GM06990 (cell line): Measurements from ENCODE around the gene MEI1.

Experiments used
- DNase-seq: peaks from one replicate; pipeline ENCODE4 v3.0.0-alpha.2; 2011; ENCODE audit not compliant: insufficient read length; ENCODE audit errors: extremely low read depth
- H3K27me3 ChIP-seq: replicated peaks from 2 replicates; pipeline ENCODE4 v1.6.0; 2011; ENCODE audit warnings: low read length; ENCODE audit not compliant: control insufficient read depth, insufficient read depth
- H3K36me3 ChIP-seq: 2 replicates; pipeline ENCODE4 v1.5.1; 2011; ENCODE audit warnings: low read length; ENCODE audit not compliant: control insufficient read depth, insufficient read depth
- H3K4me3 ChIP-seq: replicated peaks from 2 replicates; pipeline ENCODE4 v1.5.1; 2011; ENCODE audit warnings: low read depth, mild to moderate bottlenecking, control low read depth, low read length
- TF ChIP-seq, protein P1 (sequence below): IDR thresholded peaks from 2 replicates; pipeline ENCODE4 v1.5.1; 2011; ENCODE audit warnings: low read length, control low read depth, mild to moderate bottlenecking, inconsistent platforms; ENCODE audit not compliant: insufficient read depth, poor library complexity, severe bottlenecking

MEI1 gene

DNA sequence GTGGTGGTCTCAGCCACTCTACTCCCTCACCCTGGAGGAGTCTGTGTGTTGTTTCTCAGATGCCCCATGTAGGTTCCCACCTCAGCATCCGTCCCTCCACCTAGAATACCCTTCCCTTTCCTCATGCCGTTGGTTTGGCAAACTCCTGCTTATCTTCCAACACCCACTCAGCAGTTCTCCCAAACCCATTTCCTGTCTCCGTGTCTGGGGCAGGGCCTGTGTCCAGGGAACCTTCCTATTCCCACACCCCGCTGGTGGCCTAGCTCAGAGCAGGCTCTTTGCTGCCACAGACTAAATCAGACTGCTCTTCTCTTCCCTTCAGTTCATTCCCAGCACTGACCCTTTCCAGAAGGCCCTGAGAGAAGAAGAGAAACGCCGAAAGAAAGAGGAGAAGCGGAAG is 126.1 kb downstream of the MEI1 start:
- TF ChIP-seq, protein P1, sequence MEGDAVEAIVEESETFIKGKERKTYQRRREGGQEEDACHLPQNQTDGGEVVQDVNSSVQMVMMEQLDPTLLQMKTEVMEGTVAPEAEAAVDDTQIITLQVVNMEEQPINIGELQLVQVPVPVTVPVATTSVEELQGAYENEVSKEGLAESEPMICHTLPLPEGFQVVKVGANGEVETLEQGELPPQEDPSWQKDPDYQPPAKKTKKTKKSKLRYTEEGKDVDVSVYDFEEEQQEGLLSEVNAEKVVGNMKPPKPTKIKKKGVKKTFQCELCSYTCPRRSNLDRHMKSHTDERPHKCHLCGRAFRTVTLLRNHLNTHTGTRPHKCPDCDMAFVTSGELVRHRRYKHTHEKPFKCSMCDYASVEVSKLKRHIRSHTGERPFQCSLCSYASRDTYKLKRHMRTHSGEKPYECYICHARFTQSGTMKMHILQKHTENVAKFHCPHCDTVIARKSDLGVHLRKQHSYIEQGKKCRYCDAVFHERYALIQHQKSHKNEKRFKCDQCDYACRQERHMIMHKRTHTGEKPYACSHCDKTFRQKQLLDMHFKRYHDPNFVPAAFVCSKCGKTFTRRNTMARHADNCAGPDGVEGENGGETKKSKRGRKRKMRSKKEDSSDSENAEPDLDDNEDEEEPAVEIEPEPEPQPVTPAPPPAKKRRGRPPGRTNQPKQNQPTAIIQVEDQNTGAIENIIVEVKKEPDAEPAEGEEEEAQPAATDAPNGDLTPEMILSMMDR = no peak

DNA sequence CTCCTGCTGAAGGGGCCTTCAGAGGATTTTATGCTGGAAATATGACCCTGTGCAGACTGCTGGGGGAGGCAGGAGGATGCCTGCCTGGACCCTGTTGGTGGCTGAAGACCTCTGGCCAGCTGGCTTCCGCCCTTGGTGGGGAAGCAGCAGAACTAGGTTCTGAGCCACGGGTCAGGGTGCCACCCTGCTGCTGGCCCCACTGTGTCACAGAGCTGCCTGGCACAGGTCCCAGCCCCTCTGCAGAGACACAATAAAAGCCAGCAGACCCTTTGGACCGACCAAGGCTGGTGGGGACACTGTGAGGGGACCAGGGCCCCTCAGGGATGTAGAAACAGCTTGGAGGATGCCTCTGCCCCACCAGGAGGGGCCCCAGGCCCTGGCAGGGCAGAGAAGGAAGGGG is 126.7 kb downstream of the MEI1 start:
- H3K27me3 ChIP-seq = no peaks in the 10 kb centered on the region
- peaks cover 23% of the 10 kb centered on the region for H3K36me3 ChIP-seq
- TF ChIP-seq, protein P1 = no peak
- DNase-seq = no peak
- H3K4me3 ChIP-seq = no peak overlapping the region

More for the DNA sequence above, 126.1 kb downstream of the MEI1 start:
- Histone ChIP-seq H3K27me3 (no peaks in the 10 kb centered on the region), H3K4me3 (no peak overlapping the region), H3K36me3 (peaks cover 23% of the 10 kb centered on the region)
- no peak for DNase-seq

DNA sequence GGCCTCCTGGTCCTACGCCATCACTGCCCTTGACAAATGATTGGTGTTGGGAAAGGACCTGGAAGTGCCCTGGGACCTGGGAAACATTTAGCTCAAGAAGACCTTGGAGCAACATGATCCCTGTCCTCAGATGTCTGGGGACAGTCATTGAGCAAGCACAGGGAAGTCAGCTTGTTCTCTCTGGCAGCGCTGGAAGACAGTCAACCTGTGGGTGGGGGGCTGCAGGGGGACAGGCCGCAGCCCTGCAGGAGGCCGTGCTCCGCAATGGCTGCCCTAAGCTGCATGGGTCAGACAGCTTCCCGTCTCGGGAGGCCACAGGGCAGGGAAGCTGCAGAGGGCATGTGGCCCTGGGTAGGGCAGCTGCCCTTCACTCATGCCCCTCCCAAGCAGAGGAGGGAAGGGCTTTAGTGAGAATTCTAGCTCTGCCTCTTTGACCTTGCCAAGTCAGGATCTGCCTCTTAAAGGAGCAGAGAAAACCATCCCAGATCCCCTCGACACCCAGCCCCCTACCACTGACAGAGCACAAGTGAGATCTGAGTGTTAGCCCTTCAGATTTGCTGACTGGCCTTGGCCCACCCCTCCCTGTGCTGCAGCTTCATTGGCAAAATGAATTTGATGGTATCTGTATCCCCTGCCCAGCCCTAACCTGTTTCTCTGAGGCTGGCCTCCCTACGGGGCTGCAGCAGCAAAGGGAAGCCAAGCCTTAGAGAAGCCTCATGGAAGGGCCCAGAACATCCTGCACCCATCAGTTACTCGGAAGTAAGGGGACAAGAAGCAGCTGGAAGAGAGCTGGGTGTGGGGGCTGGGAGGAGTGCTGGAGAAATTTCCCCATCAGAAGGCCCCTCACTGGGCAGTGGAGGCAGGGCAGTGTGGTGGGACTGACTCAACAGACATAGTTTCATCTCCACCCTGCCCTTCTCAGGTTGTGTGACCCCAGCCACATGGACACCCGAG is 127.4 kb downstream of the MEI1 start:
- H3K36me3 ChIP-seq = peaks cover 20% of the 10 kb centered on the region
- no peak overlapping the region for H3K4me3 ChIP-seq
- DNase-seq = no peak
- H3K27me3 ChIP-seq = no peaks in the 10 kb centered on the region
- TF ChIP-seq, protein P1 = no peak

DNA sequence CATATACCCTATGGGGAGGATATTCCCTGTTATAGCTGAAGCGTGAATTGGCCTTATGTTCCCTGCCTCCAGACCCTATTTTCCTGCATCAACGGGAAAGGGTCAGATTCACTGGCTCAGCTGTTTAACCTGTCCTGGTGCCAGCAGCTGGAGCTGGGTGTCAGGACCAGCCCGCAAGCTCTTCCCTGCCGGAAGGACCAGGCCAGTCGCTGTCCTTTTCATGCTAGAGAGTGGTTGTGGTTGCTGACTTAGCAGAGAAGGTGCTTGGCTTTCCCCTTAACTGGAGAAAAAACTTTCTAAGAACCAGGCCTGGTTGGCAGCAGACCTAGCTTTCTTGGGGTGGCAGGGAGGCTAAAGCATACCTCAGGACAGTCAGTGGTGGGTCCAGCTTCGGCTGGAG is 128.4 kb downstream of the MEI1 start:
- no peak overlapping the region for H3K4me3 ChIP-seq
- H3K27me3 ChIP-seq = no peaks in the 10 kb centered on the region
- no peak for DNase-seq
- peaks cover 17% of the 10 kb centered on the region for H3K36me3 ChIP-seq
- TF ChIP-seq, protein P1 = no peak

DNA sequence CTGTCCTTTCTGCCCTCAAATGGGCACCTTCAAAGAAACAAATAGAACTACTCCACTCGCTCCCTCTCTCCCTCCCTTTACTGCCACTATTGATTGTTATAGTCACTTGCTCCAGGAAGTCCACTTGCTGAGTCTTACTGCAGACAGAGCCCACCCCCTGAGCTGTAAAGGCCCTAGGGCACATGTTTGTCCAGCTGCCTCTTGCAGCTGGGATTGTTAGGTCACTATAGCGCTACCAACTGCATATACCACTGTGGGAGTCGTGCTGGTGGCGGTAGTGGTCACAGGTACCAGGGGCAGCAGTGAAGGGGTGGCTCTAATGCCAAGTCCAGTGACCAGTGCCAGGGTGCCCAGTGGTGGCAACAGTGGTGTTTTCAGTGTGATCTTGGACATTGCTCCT is 129.2 kb downstream of the MEI1 start:
- H3K4me3 ChIP-seq = no peak overlapping the region
- peaks cover 17% of the 10 kb centered on the region for H3K36me3 ChIP-seq
- DNase-seq = no peak
- TF ChIP-seq, protein P1 = no peak
- no peaks in the 10 kb centered on the region for H3K27me3 ChIP-seq
